ENCODE results near the gene HPN.

HPN gene

DNA sequence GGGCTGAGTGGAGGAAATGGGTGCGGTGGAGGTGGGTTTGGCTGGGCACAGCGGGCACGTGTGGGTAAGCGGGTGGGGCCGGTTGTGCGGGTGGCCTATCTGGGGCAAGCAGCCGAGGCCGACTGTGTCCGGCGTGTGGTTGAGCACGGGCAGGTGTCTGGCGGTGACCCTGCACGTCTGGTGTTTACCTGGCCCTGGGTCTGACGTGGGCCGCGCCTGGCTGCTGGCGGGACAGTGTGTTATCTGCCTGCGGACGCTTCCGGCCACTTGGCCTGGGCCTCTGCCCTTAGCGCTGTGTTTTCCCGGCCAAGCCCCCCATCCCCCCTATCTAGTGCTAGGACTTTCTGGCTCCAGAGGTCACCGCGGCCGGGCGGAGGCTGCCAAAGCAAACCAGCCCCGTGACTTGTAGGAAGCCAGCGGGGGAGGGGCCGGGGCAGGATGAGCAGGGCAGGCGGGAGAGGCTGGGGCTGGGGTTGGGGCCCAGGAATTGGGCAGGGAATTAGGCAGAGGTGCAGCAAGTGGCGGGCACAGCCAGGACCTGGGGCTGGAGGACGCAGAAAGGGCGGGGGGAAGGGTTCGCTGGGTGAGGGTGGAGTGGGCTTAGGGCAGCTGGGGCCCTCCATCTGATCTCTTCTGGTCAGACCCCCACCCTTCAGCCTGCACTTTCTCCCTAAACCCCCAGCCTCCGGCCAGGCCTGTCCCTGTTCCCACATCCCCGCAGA is 534 bp upstream of the HPN start:
- peak; percentile 55 for DNase-seq
- no peaks in the 10 kb centered on the region for H3K9me3 ChIP-seq (ENCODE audit: severe bottlenecking)
- H3K36me3 ChIP-seq: peaks cover 71% of the 10 kb centered on the region
- peak overlapping the region; percentile 77 for H3K27ac ChIP-seq
- TF ChIP-seq, protein P1, sequence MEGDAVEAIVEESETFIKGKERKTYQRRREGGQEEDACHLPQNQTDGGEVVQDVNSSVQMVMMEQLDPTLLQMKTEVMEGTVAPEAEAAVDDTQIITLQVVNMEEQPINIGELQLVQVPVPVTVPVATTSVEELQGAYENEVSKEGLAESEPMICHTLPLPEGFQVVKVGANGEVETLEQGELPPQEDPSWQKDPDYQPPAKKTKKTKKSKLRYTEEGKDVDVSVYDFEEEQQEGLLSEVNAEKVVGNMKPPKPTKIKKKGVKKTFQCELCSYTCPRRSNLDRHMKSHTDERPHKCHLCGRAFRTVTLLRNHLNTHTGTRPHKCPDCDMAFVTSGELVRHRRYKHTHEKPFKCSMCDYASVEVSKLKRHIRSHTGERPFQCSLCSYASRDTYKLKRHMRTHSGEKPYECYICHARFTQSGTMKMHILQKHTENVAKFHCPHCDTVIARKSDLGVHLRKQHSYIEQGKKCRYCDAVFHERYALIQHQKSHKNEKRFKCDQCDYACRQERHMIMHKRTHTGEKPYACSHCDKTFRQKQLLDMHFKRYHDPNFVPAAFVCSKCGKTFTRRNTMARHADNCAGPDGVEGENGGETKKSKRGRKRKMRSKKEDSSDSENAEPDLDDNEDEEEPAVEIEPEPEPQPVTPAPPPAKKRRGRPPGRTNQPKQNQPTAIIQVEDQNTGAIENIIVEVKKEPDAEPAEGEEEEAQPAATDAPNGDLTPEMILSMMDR (IDR thresholded peaks at IDR 0.05; ENCODE audit: low read depth, low read length): no peak
- no peak overlapping the region for H3K4me3 ChIP-seq (ENCODE audit: low read depth, low read length)
- no peaks in the 10 kb centered on the region for H3K27me3 ChIP-seq (ENCODE audit: insufficient read depth, low read depth, severe bottlenecking)

DNA sequence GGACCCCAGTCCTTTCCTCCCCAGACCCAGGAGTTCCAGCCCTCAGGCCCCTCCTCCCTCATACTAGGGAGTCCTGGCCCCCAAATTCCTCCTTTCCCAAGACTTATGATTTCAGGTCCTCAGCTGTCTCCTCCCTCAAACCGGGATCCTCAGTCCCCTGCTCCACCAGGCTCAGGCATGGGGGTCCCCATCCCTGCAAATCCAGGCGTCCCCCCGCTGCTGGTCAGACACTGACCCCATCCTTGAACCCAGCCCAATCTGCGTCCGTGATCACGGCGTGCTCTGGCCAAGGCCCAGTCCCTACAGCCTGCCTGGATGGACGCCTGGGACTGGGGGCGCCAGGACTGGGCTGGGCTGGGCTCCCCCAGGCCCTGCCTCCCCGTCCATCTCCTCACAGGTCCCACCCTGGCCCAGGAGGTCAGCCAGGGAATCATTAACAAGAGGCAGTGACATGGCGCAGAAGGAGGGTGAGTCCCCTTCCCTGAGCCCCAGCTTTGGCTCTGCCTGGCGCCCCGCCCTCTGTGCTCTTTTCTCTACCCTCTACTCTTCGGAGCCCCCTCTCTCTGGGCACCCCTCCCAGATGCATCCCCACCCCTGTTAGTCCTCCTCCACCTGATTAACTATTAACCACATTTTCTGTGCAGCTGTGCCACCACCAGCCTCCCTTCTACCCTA is 672 bp downstream of the HPN start:
- no peaks in the 10 kb centered on the region for H3K27me3 ChIP-seq (ENCODE audit: insufficient read depth, low read depth, severe bottlenecking)
- H3K27ac ChIP-seq: no peak overlapping the region
- H3K9me3 ChIP-seq (ENCODE audit: severe bottlenecking): no peaks in the 10 kb centered on the region
- no peak overlapping the region for H3K4me3 ChIP-seq (ENCODE audit: low read depth, low read length)
- peaks cover 59% of the 10 kb centered on the region for H3K36me3 ChIP-seq
- DNase-seq: no peak
- TF ChIP-seq, protein P1 (IDR thresholded peaks at IDR 0.05; ENCODE audit: low read depth, low read length): no peak

DNA sequence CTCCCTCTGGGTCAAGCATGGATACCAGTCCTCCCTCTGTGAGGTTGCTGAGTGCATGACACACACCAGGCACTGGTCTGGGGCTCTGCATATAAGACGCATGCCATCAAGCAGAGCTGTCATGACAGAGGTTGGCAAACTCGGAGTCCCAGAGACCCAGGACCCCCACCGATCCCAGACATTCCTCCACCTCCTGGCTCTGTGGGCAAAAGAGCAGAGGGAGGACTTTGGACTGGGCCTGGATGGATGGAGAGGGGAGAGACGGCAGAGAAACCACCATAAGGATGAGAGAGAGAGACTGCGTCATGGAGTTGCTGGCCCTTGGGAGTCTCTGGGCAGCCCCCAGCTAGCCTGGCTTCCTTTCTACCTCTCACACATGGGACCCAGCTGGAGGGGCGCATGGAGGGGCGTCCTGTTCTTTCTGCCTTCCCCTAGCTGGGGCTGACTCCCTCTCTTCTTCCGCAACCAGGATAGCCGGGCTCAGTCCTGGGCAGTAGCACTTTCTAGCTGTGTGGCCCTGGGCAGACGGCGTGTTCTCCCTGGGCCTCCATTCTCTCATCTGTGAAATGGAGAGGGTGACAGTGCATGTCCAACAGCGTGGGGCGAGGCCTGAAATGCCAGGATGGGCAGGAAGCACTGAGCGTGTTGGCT is 1.6 kb downstream of the HPN start:
- TF ChIP-seq, protein P1 (IDR thresholded peaks at IDR 0.05; ENCODE audit: low read depth, low read length): no peak
- DNase-seq: no peak
- Histone ChIP-seq H3K9me3 (ENCODE audit: severe bottlenecking) (no peaks in the 10 kb centered on the region), H3K27me3 (ENCODE audit: insufficient read depth, low read depth, severe bottlenecking) (no peaks in the 10 kb centered on the region), H3K4me3 (ENCODE audit: low read depth, low read length) (no peak overlapping the region), H3K36me3 (peaks cover 50% of the 10 kb centered on the region), H3K27ac (0 out of 2 replicates have a peak overlapping the region, but pooled peaks have one; percentile 20)

DNA sequence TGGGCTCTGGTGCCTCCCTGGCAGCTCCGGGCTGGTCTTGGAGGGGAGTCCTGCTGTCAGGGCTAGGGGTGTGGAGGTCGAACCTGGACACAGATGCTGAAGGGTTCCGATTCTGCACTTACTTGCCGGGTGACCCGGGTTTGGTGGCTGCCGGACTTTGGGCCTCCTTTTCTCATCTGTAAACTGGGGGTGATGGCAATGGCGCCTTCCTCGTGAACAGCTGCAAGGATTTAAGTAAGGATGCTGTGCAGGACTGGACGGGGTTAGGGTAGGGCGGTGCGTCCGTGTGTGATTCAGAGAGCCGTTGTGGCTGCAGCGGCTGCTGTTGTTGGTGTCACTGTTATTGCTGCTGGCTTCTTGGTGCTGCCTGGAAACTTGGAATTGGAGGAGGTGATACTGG is 2.4 kb downstream of the HPN start:
- H3K9me3 ChIP-seq (ENCODE audit: severe bottlenecking): no peaks in the 10 kb centered on the region
- H3K4me3 ChIP-seq (ENCODE audit: low read depth, low read length): no peak overlapping the region
- TF ChIP-seq, protein P1 (IDR thresholded peaks at IDR 0.05; ENCODE audit: low read depth, low read length): no peak
- H3K36me3 ChIP-seq: peaks cover 42% of the 10 kb centered on the region
- H3K27me3 ChIP-seq (ENCODE audit: insufficient read depth, low read depth, severe bottlenecking): no peaks in the 10 kb centered on the region
- H3K27ac ChIP-seq: peak overlapping the region; percentile 20; the same call in 1 of the 2 replicates
- DNase-seq: no peak

DNA sequence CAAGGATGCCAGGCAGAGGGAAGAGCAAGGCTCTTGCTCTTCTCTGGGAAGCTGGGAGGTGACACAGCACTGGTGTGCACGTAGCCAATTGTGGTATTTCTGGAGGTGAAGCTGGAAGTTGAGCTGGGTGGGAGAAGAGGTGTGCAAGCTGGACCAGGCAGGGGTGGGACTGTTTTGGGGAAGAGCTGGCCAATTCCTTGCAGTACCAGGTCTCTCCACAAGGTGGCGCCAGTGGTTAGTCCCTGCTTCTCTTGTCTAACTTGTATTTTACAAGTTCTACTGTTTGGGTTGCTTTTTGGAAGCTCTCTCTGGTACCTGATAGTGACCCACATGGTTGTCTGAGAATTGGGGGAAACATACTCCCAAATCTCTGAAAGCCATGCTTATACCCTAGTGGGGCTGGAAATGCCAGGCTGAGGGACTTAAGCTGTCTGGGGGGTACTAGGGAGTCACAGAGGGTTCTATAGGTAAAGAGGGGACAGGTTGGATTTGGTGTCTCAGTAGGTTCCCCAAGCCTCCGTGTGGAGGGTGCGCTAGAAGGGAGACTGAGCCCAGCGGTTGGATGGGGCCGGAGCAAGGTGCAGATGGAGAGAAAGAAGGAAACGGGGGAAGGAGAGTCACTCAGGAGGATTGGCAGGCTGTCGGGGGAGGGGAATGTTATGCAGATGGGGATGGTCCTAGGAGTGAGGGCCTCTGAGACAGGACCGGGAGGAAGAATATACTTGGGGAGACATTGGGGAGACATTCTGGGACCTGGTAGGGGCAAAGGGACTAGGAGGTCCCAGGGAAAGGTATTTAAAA is 3.0 kb downstream of the HPN start:
- TF ChIP-seq, protein P1 (IDR thresholded peaks at IDR 0.05; ENCODE audit: low read depth, low read length): peak; percentile 96
- DNase-seq: peak; percentile 64
- Histone ChIP-seq H3K9me3 (ENCODE audit: severe bottlenecking) (no peaks in the 10 kb centered on the region), H3K4me3 (ENCODE audit: low read depth, low read length) (no peak overlapping the region), H3K36me3 (peaks cover 36% of the 10 kb centered on the region), H3K27ac (no peak overlapping the region), H3K27me3 (ENCODE audit: insufficient read depth, low read depth, severe bottlenecking) (no peaks in the 10 kb centered on the region)

Measured in WERI-Rb-1 (cell line).